NCI-H2196 (cell line): ENCODE results near the gene NBAS.
"Not testable (repeated sequence)": the region's sequence is repeated elsewhere in the genome, so short reads cannot be mapped to it uniquely, and the experiment has no call there.

Source experiments
- DNase-seq: peaks from one replicate; lab custom pipeline; 2025; ENCODE audit not compliant: unreplicated experiment; lab: John Stamatoyannopoulos, UW

NBAS gene

DNA sequence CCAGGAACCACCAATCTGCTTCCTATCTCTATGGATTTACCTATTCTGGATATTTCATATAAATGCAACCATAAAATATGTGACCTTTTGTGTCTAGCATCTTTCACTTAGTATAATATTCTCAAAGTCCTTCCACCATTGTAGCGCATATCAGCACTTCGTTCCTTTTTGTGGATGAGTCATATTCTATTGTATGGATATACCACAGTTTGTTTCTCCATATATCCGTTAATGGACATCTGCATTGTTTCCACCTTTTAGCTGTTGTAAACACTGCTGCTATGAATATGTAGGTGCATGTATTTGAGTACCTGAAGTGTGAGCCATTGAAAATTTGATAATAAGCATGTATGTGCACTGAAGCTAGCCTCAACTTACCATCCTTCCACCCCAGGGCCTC, 80.1 kb downstream of the NBAS start:
- no peak for DNase-seq

GRCh38 chr2:15480552-15480951, 80.6 kb downstream of the NBAS start:
- no peak for DNase-seq

- DNase-seq, result no peak
Measured at GRCh38 chr2:15472876-15473275, 88.3 kb downstream of the NBAS start.

GRCh38 chr2:15472133-15472532, 89.0 kb downstream of the NBAS start:
- no peak for DNase-seq

GRCh38 chr2:15471606-15472005, 89.5 kb downstream of the NBAS start:
- DNase-seq, result no peak

GRCh38 chr2:15460112-15460620, 101.0 kb downstream of the NBAS start:
- DNase-seq, result no peak

GRCh38 chr2:15458277-15458676, 102.9 kb downstream of the NBAS start:
- DNase-seq, result no peak

DNA sequence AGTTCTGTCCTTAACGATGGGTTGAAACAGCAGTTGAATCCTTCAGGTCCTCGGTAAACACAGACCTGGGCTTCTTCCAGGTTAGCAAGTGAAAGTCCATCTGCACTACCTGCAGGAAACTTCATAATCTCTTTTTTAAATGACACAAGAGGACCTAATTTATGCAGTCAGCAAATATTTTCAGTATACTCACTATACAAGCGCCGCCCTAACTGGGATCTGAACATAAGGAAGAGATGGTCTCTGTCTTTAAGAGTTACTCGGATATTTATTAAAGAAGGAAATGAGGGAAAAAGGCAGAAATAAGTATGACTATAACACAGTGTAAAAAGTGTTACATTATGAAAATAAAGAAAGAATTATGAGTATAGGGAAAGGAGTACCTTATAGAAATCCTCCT, 103.3 kb downstream of the NBAS start:
- no peak for DNase-seq

- no peak for DNase-seq
Measured at GRCh38 chr2:15456352-15456751, 104.8 kb downstream of the NBAS start.

- no peak for DNase-seq
Measured at GRCh38 chr2:15450808-15451207, 110.3 kb downstream of the NBAS start.

GRCh38 chr2:15449556-15450236, 111.4 kb downstream of the NBAS start:
- DNase-seq, result no peak

DNA sequence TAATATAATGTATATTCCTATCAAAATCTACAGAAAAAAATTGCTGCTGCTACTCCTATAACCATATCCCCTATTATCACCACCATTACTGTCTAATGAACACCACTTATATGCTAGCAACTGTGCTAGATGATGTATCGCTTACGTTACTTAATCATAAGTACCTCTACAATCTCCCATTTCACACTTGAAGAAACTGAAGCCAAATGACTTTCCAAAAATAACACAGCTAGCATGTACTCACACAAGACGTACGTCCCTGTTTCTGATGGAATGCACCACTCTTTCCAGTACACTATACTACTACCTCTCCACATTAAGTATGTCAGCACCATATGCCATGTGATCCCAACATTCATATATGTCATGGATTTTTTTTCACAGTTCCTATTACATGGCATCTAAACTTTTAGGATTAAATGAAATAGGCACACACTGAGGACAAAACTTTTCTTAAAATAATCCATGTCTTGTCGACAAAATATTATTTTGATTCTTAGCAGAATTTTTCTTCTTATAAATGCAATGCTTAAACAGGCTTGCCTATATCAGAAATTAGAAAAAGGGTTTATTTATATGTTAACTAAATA, 112.8 kb downstream of the NBAS start:
- DNase-seq, result no peak

GRCh38 chr2:15447381-15447780, 113.8 kb downstream of the NBAS start:
- DNase-seq, result no peak

GRCh38 chr2:15446961-15447360, 114.2 kb downstream of the NBAS start:
- no peak for DNase-seq

DNA sequence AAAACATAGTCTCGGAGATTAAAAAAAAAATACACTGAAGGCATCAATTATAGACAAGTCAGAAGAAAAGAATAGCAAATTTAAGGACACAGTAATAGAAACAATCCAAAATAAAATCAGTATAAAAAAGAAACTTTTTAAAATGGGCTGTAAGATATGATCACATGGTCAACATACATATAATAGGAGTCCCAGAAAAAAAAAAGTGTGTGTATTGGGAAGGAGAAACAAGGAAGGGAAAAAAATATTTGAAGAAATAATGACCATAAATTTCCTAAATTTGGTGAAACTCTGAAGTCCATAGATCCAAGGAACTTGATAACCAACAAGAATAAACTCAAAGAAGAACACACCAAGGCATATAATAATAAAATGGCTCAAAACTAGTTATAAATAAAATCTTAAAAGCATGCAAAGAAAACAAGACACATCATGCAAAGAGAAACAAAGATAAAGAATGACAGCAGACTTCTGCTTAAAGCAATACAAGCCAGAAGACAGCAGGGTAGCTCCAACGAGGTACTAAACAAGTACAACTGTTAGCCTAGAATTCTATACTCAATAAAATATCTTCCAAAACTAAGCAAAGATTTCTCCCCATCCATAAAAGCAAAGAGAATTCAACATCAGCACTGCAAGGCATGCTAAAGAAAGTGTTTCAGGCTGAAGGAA, 115.1 kb downstream of the NBAS start:
- DNase-seq, result no peak

DNA sequence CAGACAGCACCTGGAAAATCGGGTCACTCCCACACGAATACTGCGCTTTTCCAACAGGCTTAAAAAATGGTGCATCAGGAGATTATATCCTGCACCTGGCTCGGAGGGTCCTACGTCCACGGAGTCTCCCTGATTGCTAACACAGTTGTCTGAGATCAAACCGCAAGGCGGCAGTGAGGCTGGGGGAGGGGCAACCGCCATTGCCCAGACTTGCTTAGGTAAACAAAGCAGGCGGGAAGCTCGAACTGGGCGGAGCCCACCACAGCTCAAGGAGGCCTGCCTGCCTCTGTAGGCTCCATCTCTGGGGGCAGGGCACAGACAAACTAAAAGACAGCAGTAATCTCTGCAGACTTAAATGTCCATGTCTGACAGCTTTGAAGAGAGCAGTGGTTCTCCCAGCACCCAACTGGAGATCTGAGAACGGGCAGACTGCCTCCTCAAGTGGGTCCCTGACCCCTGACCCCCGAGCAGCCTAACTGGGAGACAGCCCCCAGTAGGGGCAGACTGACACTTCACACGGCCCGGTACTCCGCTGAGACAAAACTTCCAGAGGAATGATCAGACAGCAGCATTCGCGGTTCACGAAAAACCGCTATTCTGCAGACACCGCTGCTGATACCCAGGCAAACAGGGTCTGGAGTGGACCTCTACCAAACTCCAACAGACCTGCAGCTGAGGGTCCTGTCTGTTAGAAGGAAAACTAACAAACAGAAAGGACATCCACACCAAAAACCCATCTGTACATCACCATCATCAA, 121.2 kb downstream of the NBAS start:
- not testable (repeated sequence) for DNase-seq

- not testable (repeated sequence) for DNase-seq
Measured at GRCh38 chr2:15439366-15439765, 121.8 kb downstream of the NBAS start.

DNA sequence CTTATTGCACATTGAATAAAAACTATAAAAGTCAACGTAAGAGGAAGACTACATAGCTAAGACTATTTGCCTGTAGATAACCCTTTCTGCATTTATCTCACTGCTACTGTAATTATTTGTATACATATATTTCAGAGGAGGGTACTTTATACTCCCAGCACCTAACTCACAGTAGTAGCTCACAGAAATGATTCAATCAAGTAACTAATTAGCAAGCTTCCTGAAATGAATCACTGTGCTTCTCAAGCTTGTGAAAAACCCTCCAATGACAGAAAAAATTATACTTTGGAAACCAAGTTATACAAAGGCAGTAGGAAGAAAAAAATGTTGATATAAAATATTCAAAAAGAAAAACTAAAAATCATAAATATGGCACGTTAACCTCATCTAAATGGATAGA, 124.9 kb downstream of the NBAS start:
- no peak for DNase-seq

DNA sequence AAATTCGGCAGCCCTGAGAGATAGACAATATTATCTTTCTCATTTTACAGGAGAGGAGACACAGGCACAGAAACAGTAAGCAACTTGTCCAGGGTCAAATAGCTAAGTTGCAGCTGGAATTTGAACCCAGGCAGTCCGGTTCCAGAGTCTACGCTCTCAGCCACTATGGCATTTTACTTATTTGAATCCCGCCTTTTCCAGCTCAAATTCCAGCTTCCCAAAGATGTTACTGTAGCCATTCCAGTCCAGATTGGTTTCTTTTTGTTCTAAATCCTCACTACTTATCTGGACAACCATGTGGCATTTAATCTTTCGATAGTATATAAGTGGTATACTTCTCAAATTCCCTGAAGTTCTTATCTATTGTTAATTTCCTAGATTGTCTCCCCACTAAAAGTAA, 125.7 kb downstream of the NBAS start:
- DNase-seq, result no peak

- DNase-seq, result no peak
Measured at GRCh38 chr2:15432642-15433256, 128.4 kb downstream of the NBAS start.

DNA sequence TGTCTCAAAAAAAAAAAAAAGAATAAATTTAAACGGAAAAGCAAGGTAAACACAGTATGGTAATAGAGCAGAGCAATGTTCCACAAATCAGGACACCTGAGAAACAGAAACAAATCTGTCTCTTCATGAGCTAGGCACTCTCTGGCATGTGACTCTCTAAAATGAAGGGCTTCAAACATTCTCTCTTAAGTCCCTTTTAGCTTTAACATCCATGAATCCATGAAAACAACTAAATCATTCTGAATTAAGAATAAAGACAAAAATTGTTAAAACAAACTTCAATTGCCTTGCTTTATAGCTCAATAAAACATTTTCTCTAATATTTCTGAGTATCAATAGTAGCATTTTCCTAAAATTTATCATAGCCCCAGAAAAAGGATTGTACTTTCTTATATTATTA, 132.1 kb downstream of the NBAS start:
- no peak for DNase-seq
